ENCODE results near the gene ZKSCAN5. TPM values are rescaled to one million over a fixed set of nuclear protein-coding genes. Genes with fewer than 3 reads are reported as not detected.
A peak's percentile ranks its signal among the peaks of the same experiment; 100 is the strongest.
"Not testable (repeated sequence)": the region's sequence is repeated elsewhere in the genome, so short reads cannot be mapped to it uniquely, and the experiment has no call there.

The ZKSCAN5 gene
- total and polyA plus RNA-seq, 12 donors, result 2.8 to 8.5 (median 7.2) TPM

GRCh38 chr7:99498546-99498944, 5.9 kb upstream of the ZKSCAN5 start:
- intact Hi-C loops (cut with DNase I), result no loop called here
- peaks cover 0 to 25% (median 16%) of the 10 kb centered on the region in 11 donors for H3K9me3 ChIP-seq
- no peak for DNase-seq
- H3K27me3 ChIP-seq, result no peaks in the 10 kb centered on the region
- H3K27ac ChIP-seq, result peak overlapping the region in 3 of 10 donors; percentile 92 to 96 (median 95)
- ATAC-seq, result no peak
- peaks cover 5 to 53% (median 32%) of the 10 kb centered on the region in 9 donors for H3K36me3 ChIP-seq
- peak overlapping the region; percentile 49 to 100 (median 79) for H3K4me3 ChIP-seq
- TF ChIP-seq CTCF (IDR thresholded peaks at IDR 0.05), result no peak
- WGBS, 2 donors, result 69 to 72% methylated on average over 11 of the region's 11 CpGs
- peaks cover 6 to 31% (median 28%) of the 10 kb centered on the region in 9 donors for H3K4me1 ChIP-seq

- Histone ChIP-seq H3K4me3 (peak overlapping the region; percentile 49 to 100 (median 79)), H3K27me3 (no peaks in the 10 kb centered on the region), H3K36me3 (peaks cover 0 to 45% (median 24%) of the 10 kb centered on the region in 9 donors), H3K27ac (peak overlapping the region; percentile 77 to 96 (median 90)), H3K4me1 (peaks cover 6 to 38% (median 32%) of the 10 kb centered on the region in 9 donors), H3K9me3 (peaks cover 0 to 17% (median 8%) of the 10 kb centered on the region in 11 donors)
- ATAC-seq (peak in 5 of 8 donors; percentile 10 to 37 (median 24)), DNase-seq (no peak)
- WGBS, 2 donors, result 0 to 1% methylated on average over 14 of the region's 14 CpGs
- intact Hi-C loops (cut with DNase I), result no loop called here
- no peak for TF ChIP-seq CTCF (IDR thresholded peaks at IDR 0.05)
Measured at GRCh38 chr7:99499371-99499720, 5.1 kb upstream of the ZKSCAN5 start.

GRCh38 chr7:99499721-99500636, 4.5 kb upstream of the ZKSCAN5 start, which contains the start of gene ZNF394:
ZNF394 (minus strand) TSS chr7:99500281; CDS start chr7:99500093, 188 bp downstream.
- Histone ChIP-seq H3K9me3 (peaks cover 0 to 10% (median 1%) of the 10 kb centered on the region in 11 donors), H3K36me3 (peaks cover 0 to 38% (median 17%) of the 10 kb centered on the region in 9 donors), H3K27me3 (no peaks in the 10 kb centered on the region), H3K27ac (peak within 1 kb of the TSS; percentile 77 to 96 (median 90)), H3K4me3 (peak within 1 kb of the TSS; percentile 49 to 100 (median 79)), H3K4me1 (peaks cover 6 to 38% (median 32%) of the 10 kb centered on the region in 9 donors)
- intact Hi-C loops (cut with DNase I), result loop anchor here in 8 of 10 donors (5.0 to 10.0 kb wide), 5 partner anchors 52 to 125 kb away; partner anchors contain the start of genes FAM200A (in 6 of the 8), ZNF655 (in 6 of the 8), ARPC1B (in 1 of the 8) and BUD31 (in 1 of the 8)
- DNase-seq, result peak; percentile 91 to 93
- peak; percentile 54 to 75 (median 66) for ATAC-seq
- TF ChIP-seq CTCF (IDR thresholded peaks at IDR 0.05), result peak in 2 of 9 donors; percentile 16
- 1% methylated on average over 68 of the region's 68 CpGs for WGBS, 2 donors

- Histone ChIP-seq H3K4me3 (peak overlapping the region; percentile 49 to 100 (median 79)), H3K27me3 (no peaks in the 10 kb centered on the region), H3K36me3 (peaks cover 0 to 32% (median 12%) of the 10 kb centered on the region in 9 donors), H3K4me1 (peaks cover 7 to 41% (median 36%) of the 10 kb centered on the region in 9 donors), H3K27ac (peak overlapping the region; percentile 77 to 96 (median 90)), H3K9me3 (peaks cover 0 to 4% (median 0%) of the 10 kb centered on the region in 11 donors)
- ATAC-seq (no peak), DNase-seq (no peak)
- no peak for TF ChIP-seq CTCF (IDR thresholded peaks at IDR 0.05)
- WGBS, 2 donors, result 47 to 48% methylated on average over 16 of the region's 16 CpGs
- intact Hi-C loops (cut with DNase I), result loop anchor here in 8 of 10 donors (1.0 to 10.0 kb wide), 6 partner anchors 52 to 126 kb away; partner anchors contain the start of genes FAM200A (in 6 of the 8), ZNF655 (in 6 of the 8), ARPC1B (in 1 of the 8) and BUD31 (in 1 of the 8)
Measured at GRCh38 chr7:99500637-99501009, 3.8 kb upstream of the ZKSCAN5 start.

- peak overlapping the region in 3 of 10 donors; percentile 78 to 100 (median 83) for H3K4me3 ChIP-seq
- H3K27ac ChIP-seq, result peak overlapping the region in 1 of 10 donors; percentile 91
- H3K27me3 ChIP-seq, H3K9me3 ChIP-seq, DNase-seq, ATAC-seq: not testable (repeated sequence)
- intact Hi-C loops (cut with DNase I), result loop anchor here in 8 of 10 donors (1.0 to 10.0 kb wide), 6 partner anchors 51 to 126 kb away; partner anchors contain the start of genes FAM200A (in 6 of the 8), ZNF655 (in 6 of the 8), ARPC1B (in 1 of the 8) and BUD31 (in 1 of the 8)
- H3K4me1 ChIP-seq, result peaks cover 12 to 47% (median 42%) of the 10 kb centered on the region in 9 donors
- 89 to 93% methylated on average over 12 of the region's 12 CpGs for WGBS, 2 donors
- peaks cover 0 to 26% (median 6%) of the 10 kb centered on the region in 9 donors for H3K36me3 ChIP-seq
Measured at GRCh38 chr7:99501236-99501635, 3.2 kb upstream of the ZKSCAN5 start.

Measured in heart right ventricle (tissue), 16 donors.